ENCODE data around the gene FNIP2.

- TF ChIP-seq EZH2phosphoT487 (IDR thresholded peaks at IDR 0.05; ENCODE audit: insufficient read depth, low read depth) (no peak), EZH2 (IDR thresholded peaks at IDR 0.05; ENCODE audit: insufficient read depth, poor library complexity, severe bottlenecking) (no peak)
Measured at GRCh38 chr4:158796370-158797140, 27.7 kb downstream of the FNIP2 start.
